Panc1 (cell line): ENCODE measurements around the gene CEP290.
"Not testable (repeated sequence)": the region's sequence is repeated elsewhere in the genome, so short reads cannot be mapped to it uniquely, and the experiment has no call there.

Source experiments
- POLR2AphosphoS5 ChIP-seq: IDR thresholded peaks from 2 replicates; pipeline ENCODE4 v1.6.1; 2012; ENCODE audit warnings: mild to moderate bottlenecking, low read depth, low read length, moderate library complexity
- SIN3A ChIP-seq: IDR thresholded peaks from 2 replicates; pipeline ENCODE4 v1.6.1; 2012; ENCODE audit warnings: low read depth, mild to moderate bottlenecking, low read length, moderate library complexity, borderline replicate concordance; ENCODE audit not compliant: insufficient read depth
- TCF7L2 ChIP-seq: IDR thresholded peaks from 2 replicates; pipeline ENCODE4 v1.6.1; 2011; ENCODE audit warnings: mild to moderate bottlenecking, low read depth, low read length, inconsistent platforms
- TF ChIP-seq, protein P1 (sequence below): fragments of 450-650 bp; IDR thresholded peaks from 2 replicates; pipeline ENCODE4 v1.5.1; 2017; ENCODE audit warnings: mild to moderate bottlenecking
- TF ChIP-seq, protein P2 (sequence below), 2 experiments: IDR thresholded peaks; 2 replicates each; pipeline ENCODE4 v1.6.1; 2011 to 2012; ENCODE audit warnings: low read depth in 2 of 2, control low read depth in 1 of 2, low read length in 1 of 2, mild to moderate bottlenecking in 1 of 2, moderate library complexity in 1 of 2; ENCODE audit not compliant: insufficient read depth in 1 of 2

DNA sequence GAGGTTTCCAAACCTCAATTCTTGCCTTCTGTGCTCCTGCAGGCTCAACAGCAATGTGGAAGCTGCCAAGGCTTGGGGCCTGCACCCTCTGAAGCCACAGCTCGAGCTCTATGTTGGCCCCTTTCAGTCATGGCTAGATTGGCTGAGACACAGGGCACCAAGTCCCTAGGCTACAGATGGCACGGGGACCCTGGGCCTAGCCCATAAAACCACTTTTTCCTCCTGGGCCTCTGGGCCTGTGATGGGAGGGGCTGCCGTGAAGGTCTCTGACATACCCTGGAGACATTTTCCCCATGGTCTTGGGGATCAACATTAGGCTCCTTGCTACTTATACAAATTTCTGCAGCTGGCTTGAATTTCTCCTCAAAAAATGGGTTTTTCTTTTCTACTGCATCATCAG, 110.7 kb downstream of the CEP290 start:
- TF ChIP-seq, protein P1, sequence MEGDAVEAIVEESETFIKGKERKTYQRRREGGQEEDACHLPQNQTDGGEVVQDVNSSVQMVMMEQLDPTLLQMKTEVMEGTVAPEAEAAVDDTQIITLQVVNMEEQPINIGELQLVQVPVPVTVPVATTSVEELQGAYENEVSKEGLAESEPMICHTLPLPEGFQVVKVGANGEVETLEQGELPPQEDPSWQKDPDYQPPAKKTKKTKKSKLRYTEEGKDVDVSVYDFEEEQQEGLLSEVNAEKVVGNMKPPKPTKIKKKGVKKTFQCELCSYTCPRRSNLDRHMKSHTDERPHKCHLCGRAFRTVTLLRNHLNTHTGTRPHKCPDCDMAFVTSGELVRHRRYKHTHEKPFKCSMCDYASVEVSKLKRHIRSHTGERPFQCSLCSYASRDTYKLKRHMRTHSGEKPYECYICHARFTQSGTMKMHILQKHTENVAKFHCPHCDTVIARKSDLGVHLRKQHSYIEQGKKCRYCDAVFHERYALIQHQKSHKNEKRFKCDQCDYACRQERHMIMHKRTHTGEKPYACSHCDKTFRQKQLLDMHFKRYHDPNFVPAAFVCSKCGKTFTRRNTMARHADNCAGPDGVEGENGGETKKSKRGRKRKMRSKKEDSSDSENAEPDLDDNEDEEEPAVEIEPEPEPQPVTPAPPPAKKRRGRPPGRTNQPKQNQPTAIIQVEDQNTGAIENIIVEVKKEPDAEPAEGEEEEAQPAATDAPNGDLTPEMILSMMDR = not testable (repeated sequence)
- TF ChIP-seq POLR2AphosphoS5, TCF7L2, SIN3A: not testable (repeated sequence)
- TF ChIP-seq, protein P2, sequence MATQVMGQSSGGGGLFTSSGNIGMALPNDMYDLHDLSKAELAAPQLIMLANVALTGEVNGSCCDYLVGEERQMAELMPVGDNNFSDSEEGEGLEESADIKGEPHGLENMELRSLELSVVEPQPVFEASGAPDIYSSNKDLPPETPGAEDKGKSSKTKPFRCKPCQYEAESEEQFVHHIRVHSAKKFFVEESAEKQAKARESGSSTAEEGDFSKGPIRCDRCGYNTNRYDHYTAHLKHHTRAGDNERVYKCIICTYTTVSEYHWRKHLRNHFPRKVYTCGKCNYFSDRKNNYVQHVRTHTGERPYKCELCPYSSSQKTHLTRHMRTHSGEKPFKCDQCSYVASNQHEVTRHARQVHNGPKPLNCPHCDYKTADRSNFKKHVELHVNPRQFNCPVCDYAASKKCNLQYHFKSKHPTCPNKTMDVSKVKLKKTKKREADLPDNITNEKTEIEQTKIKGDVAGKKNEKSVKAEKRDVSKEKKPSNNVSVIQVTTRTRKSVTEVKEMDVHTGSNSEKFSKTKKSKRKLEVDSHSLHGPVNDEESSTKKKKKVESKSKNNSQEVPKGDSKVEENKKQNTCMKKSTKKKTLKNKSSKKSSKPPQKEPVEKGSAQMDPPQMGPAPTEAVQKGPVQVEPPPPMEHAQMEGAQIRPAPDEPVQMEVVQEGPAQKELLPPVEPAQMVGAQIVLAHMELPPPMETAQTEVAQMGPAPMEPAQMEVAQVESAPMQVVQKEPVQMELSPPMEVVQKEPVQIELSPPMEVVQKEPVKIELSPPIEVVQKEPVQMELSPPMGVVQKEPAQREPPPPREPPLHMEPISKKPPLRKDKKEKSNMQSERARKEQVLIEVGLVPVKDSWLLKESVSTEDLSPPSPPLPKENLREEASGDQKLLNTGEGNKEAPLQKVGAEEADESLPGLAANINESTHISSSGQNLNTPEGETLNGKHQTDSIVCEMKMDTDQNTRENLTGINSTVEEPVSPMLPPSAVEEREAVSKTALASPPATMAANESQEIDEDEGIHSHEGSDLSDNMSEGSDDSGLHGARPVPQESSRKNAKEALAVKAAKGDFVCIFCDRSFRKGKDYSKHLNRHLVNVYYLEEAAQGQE (IDR thresholded peaks at IDR 0.05; ENCODE audit: insufficient read depth in 1 of 2, low read depth in 2 of 2, low read length in 1 of 2) = not testable (repeated sequence)
